Activated gamma-delta T cell treated with anti-CD3 and anti-CD28 coated beads, Interleukin-2, amount 50 U/mL, for 16 hours (primary cell): Measurements from ENCODE around the gene CATSPERZ.

ENCODE experiments used
- DNase-seq: peaks from one replicate; pipeline ENCODE4 v3.0.0-alpha.2; 2020; ENCODE audit warnings: low read depth

CATSPERZ gene

GRCh38 chr11:64299847-64300648, at the start of gene CATSPERZ:
CATSPERZ (plus strand) TSS chr11:64300358; CDS start chr11:64300411, 53 bp downstream.
- DNase-seq, result no peak

- no peak for DNase-seq
Observed at GRCh38 chr11:64250415-64251015, 49.6 kb upstream of the CATSPERZ start.

DNA sequence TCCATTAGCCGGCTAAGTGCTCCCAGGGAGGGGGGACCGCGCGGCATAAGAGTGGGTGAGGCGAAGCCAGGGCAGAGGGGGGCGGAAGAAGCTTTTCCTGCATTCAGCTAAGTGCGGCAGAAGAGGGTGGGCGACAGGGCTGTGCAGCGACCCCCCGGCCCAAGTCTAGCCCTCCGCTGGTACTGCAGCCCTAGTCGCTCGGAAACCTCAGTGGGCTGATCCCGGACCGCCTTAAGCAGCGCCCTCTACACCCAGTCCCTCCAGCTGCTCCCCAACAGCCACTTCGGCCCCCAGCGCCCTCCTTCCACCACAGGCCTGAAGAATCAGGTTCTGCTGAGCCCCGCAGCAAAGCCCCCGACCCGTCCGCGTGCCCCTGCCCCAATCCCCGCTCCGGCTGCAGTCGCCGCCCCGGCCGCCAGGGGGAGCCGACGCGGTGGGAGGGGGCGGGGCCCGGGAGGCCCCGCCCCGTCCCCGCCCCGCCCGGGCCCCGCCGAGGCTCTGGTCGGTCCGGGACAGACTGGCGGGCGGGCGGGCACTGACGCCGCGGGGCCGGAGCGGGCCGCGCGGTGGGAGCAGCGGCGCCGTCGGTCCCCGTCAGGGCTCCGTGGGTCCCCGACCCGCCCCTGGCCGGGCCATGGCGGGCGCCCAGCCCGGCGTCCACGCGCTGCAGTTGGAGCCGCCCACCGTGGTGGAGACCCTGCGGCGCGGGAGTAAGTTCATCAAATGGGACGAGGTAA, 49.0 kb upstream of the CATSPERZ start, which contains the start of gene PLCB3:
PLCB3 (plus strand) TSS at position 515 of the 737 bp plus-strand sequence; CDS start at position 635, 120 bp downstream.
- DNase-seq, result peak; percentile 51

DNA sequence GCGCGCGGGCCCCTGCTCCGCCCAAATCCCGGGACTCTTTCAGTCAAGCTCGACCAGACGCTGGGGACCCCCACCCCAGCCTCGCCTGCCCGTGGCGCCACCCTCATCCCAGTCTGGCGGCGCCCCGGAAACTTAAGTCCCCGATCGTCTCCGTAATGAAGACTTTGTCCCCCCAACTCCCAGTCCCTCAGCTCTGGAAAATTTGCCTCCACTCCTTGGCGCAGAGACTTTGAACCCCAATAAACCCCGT, 48.5 kb upstream of the CATSPERZ start:
- no peak for DNase-seq

DNA sequence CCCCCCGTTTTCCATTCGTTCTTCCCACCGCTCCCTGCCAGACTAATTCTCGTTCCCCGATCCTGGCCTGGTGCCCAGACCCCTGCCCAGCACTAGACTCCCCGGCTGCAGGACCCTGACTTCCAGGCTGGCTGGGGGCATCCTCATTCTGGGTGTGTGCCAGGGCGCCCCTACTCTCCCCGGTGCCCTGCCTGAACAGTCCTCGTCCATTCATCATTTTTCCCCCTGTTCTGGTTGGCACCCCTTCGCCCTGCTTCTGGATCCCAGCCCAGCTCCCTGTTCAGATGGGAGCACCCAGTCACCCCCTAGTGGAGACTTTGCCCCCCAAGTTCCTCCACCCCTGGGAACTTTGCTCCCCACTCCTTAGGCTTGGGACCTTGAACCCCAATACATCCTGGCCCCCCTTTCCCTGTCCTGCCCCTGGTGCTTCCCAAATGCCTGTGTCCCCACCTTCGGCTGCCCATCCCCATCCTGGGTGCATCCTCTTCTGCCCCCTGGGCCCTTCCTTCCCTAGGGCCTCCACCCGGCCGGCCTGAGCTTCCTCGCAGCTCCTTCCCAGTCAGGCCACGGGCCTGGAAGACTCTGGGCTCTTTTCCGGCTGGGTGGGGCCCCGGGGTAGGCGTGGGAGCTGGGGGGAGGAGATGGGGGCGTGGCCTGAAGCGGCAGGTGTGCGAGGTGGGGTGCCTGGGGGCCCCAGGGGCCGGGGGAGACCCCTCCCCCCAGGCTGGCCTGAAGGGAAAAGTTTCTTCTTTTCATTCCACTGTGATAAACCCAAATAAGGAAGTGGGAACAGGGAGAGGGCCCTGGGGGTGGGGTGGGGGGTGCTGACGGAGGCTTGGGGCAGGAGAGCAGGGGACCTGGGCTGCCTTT, 47.9 kb upstream of the CATSPERZ start:
- DNase-seq, result no peak

DNA sequence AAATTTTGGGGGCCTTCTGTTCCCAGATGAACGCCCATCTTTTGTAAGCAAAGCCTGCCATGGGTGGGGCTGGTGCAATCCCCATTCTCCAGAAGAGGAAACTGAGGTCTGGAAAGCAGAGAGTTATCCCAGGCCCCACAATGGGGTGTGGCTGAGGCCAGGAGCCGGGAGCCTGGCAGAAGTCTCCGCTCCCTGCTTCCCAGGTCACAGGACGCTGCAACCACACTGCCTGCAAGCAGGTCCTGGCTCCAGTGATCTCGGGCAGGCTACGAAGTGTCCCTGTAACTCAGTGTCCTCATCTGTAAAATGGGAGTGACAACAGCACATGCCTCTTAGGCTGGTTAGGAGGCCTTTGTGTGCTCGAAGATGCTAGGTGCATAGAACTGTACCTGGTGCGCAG, 47.1 kb upstream of the CATSPERZ start:
- DNase-seq, result no peak

- DNase-seq, result no peak
Observed at GRCh38 chr11:64253481-64253880, 46.7 kb upstream of the CATSPERZ start.

DNA sequence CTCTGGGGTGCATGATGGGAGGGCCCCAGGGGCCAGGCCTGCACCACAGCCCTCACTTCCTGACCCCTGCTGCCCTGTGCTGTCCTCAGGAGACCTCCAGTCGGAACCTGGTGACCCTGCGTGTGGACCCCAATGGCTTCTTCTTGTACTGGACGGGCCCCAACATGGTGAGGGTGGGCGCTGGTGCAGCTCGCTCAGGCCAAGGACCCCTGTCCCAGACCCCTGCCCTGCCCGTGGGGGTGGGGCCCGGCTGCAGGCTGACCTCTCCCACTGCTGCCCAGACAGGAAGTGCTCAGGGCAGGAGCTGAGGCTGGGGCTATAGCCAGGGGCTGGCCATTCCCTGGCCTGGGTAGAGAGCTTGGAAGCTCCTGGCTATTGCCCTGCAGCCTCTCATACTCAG, 45.8 kb upstream of the CATSPERZ start:
- no peak for DNase-seq

DNA sequence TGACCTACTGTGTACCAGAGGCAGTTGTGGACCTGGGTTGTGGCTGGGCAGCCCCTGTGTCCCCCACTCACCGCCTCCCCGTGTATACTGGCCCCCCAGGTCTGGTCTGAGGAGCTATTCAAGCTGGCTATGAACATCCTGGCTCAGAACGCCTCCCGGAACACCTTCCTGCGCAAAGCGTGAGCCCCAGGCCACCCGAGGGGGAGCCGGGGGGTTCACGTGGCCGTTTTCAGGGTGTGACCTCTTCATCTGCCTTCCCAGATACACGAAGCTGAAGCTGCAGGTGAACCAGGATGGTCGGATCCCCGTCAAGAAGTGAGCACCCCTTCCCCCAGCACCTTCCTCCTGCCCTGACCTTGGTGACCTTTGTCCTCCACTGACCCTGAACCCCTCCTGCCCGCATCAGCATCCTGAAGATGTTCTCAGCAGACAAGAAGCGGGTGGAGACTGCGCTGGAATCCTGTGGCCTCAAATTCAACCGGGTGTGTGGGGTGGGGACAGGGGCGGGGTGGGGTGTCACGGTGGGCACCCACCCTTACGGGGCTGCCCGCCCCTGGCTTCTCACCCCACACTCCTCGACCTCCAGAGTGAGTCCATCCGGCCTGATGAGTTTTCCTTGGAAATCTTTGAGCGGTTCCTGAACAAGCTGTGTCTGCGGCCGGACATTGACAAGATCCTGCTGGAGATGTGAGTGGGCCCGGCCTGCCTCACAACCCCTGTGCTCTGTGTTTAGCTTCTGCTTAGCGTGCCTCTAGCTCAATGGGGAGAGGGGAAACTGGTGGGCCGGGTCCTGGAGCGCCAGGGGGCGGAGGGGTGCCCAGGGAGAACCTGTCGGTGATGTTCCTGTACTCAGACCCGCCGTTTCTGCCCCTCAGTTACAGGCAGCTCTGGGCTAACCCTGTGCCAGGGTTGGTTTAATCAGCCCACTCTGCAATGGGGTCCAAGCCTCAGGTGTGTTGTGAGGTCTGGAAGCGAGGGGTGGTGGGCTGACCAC, 44.7 kb upstream of the CATSPERZ start:
- DNase-seq, result no peak

- no peak for DNase-seq
Observed at GRCh38 chr11:64256300-64256699, 43.9 kb upstream of the CATSPERZ start.

DNA sequence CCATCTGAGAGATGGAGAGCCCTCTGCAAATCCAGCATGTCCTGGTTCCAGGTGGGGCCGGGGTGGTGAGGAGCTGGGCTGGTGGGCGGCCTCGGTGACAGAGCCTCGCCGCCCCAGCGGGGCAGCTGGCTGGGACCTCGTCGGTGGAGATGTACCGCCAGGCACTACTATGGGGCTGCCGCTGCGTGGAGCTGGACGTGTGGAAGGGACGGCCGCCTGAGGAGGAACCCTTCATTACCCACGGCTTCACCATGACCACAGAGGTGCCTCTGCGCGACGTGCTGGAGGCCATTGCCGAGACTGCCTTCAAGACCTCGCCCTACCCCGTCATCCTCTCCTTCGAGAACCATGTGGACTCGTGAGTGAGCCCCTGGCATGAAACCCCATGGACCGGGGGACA, 41.8 kb upstream of the CATSPERZ start:
- DNase-seq, result no peak

DNA sequence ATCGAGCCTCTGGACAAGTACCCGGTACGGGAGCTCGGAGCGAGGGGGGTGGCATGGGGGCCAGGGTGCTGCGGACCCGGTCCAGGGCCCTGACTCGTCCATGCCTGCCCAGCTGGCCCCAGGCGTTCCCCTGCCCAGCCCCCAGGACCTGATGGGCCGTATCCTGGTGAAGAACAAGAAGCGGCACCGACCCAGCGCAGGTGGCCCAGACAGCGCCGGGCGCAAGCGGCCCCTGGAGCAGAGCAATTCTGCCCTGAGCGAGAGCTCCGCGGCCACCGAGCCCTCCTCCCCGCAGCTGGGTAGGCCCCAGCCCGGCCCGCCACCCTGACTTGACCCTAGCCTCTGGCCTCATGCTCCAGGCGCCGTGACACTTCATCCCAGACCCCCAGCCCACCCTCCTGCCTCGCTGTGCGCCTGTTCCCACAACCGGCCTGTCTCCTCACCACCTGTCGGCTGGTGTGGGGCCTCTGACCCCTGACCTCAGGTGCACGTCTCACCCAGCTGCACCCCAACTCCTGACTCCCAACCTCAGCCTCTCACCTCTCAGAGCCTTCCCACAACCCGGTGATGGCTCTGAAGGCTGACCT, 41.1 kb upstream of the CATSPERZ start:
- no peak for DNase-seq

DNA sequence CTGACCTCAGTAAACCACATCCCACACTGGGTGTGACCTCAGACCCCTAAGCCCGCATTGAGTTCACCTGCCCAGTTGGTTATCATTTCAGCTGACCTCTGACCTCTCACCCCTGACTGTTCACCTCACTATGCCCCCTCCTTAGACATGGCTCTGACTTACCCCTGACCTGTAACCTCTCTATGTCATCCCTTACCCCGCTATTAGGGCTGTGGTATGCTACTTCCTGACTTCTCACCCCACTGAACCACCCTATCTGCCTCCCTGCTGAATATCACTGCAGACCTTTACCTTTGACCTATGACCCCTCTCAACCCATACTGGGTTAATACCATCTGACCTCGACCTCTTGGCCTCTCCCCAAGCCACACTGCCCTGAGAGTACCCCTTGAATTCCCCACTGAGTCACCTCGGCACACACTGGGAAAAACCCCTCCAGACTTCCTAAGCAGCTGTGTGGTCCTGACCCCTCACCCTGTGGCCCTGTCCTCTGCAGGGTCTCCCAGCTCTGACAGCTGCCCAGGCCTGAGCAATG, 40.6 kb upstream of the CATSPERZ start:
- DNase-seq, result no peak

GRCh38 chr11:64260147-64260708, 39.9 kb upstream of the CATSPERZ start:
- no peak for DNase-seq

GRCh38 chr11:64261556-64262080, 38.5 kb upstream of the CATSPERZ start:
- no peak for DNase-seq

GRCh38 chr11:64262271-64263002, 37.7 kb upstream of the CATSPERZ start:
- DNase-seq, result no peak

- no peak for DNase-seq
Observed at GRCh38 chr11:64263021-64263946, 36.9 kb upstream of the CATSPERZ start.

- DNase-seq, result no peak
Observed at GRCh38 chr11:64263947-64264317, 36.2 kb upstream of the CATSPERZ start.
